GM23338 (cell line): ENCODE measurements around the gene PTPA. TPM values are rescaled to one million over a fixed set of nuclear protein-coding genes. Genes with fewer than 3 reads are reported as not detected.

Experiments used
- ATAC-seq: fragments of 200-7000 bp; cut with Tn5 transposase; 3 replicates; pipeline ENCODE4 v1.9.1; 2020
- DNase-seq: peaks from one replicate; pipeline ENCODE4 v3.0.0-alpha.2; 2015; ENCODE audit warnings: low spot score
- H2AFZ ChIP-seq: fragments of 200-600 bp; sonication (generic); 2 replicates; pipeline ENCODE4 v1.8.0; 2016; ENCODE audit warnings: antibody characterized with exemption, mild to moderate bottlenecking, moderate library complexity
- H3F3A ChIP-seq: fragments of 200-600 bp; sonication (generic); replicated peaks from 2 replicates; pipeline ENCODE4 v1.8.0; 2017; ENCODE audit warnings: antibody characterized with exemption, mixed run types, low read depth
- H3K27ac ChIP-seq: fragments of 200-600 bp; sonication (generic); 2 replicates; pipeline ENCODE4 v1.6.1; 2016; ENCODE audit warnings: low read depth
- H3K27me3 ChIP-seq: fragments of 200-600 bp; sonication (generic); 2 replicates; pipeline ENCODE4 v1.8.0; 2016; ENCODE audit warnings: mild to moderate bottlenecking, mixed run types, moderate library complexity; ENCODE audit not compliant: insufficient read depth
- H3K36me3 ChIP-seq: fragments of 200-600 bp; sonication (generic); 2 replicates; pipeline ENCODE4 v1.8.0; 2016; ENCODE audit warnings: mild to moderate bottlenecking; ENCODE audit not compliant: insufficient read depth
- H3K4me1 ChIP-seq: fragments of 200-600 bp; sonication (generic); 2 replicates; pipeline ENCODE4 v1.8.0; 2016; ENCODE audit warnings: mild to moderate bottlenecking, moderate library complexity; ENCODE audit not compliant: insufficient read depth
- H3K4me2 ChIP-seq: fragments of 200-600 bp; sonication (generic); 2 replicates; pipeline ENCODE4 v1.7.1; 2017; ENCODE audit warnings: mixed run types
- H3K4me3 ChIP-seq: fragments of 200-600 bp; sonication (generic); 2 replicates; pipeline ENCODE4 v1.6.1; 2016; ENCODE audit warnings: mixed run types
- H3K79me2 ChIP-seq: fragments of 200-600 bp; sonication (generic); replicated peaks from 2 replicates; pipeline ENCODE4 v1.8.0; 2017; ENCODE audit warnings: mild to moderate bottlenecking; ENCODE audit not compliant: insufficient read depth
- H3K9me2 ChIP-seq: fragments of 200-600 bp; sonication (generic); 2 replicates; pipeline ENCODE4 v1.8.0; 2017; ENCODE audit not compliant: insufficient read depth
- H4K20me1 ChIP-seq: fragments of 200-600 bp; sonication (generic); replicated peaks from 2 replicates; pipeline ENCODE4 v1.8.0; 2017; ENCODE audit warnings: mild to moderate bottlenecking; ENCODE audit not compliant: insufficient read depth
- H3K27ac Mint-ChIP-seq: 2 replicates; pipeline ENCODE4 v1.8.0; 2020; ENCODE audit warnings: inconsistent platforms, mild to moderate bottlenecking, moderate library complexity, mixed read lengths
- H3K27me3 Mint-ChIP-seq: 3 replicates; pipeline ENCODE4 v1.8.0; 2022; ENCODE audit warnings: low read depth, mild to moderate bottlenecking, moderate library complexity, mixed read lengths, inconsistent platforms; ENCODE audit not compliant: insufficient read depth, poor library complexity
- H3K36me3 Mint-ChIP-seq: 3 replicates; pipeline ENCODE4 v1.8.0; 2021; ENCODE audit warnings: low read depth, mild to moderate bottlenecking, inconsistent platforms, moderate library complexity, mixed read lengths
- H3K4me1 Mint-ChIP-seq: 3 replicates; pipeline ENCODE4 v1.8.0; 2020; ENCODE audit warnings: mild to moderate bottlenecking, inconsistent platforms, mixed read lengths
- H3K4me3 Mint-ChIP-seq: 3 replicates; pipeline ENCODE4 v1.8.0; 2021; ENCODE audit warnings: moderate library complexity, mild to moderate bottlenecking, inconsistent platforms, mixed read lengths
- H3K9me3 Mint-ChIP-seq: 3 replicates; pipeline ENCODE4 v1.8.0; 2020; ENCODE audit warnings: moderate library complexity, mild to moderate bottlenecking, inconsistent platforms, mixed read lengths
- EZH2 ChIP-seq: fragments of 200-600 bp; sonication (generic); IDR thresholded peaks from one replicate; pipeline ENCODE4 v1.8.0; 2017; ENCODE audit warnings: antibody characterized with exemption, mild to moderate bottlenecking, low read depth; ENCODE audit not compliant: unreplicated experiment
- EZH2phosphoT487 ChIP-seq: fragments of 200-600 bp; sonication (generic); IDR thresholded peaks from one replicate; pipeline ENCODE4 v1.8.1; 2018; ENCODE audit warnings: antibody characterized with exemption; ENCODE audit not compliant: unreplicated experiment
- JUNB ChIP-seq: IDR thresholded peaks from one replicate; pipeline ENCODE4 v1.6.1; 2016; ENCODE audit warnings: antibody characterized with exemption; ENCODE audit not compliant: unreplicated experiment
- NANOG ChIP-seq: IDR thresholded peaks from 2 replicates; pipeline ENCODE4 v1.6.1; 2016; ENCODE audit warnings: antibody characterized with exemption, borderline replicate concordance
- STAT1 ChIP-seq: IDR thresholded peaks from one replicate; pipeline ENCODE4 v1.6.1; 2016; ENCODE audit warnings: antibody characterized with exemption; ENCODE audit not compliant: unreplicated experiment
- ZNF114 ChIP-seq: fragments of 250-450 bp; sonication (Bioruptor Pico); IDR thresholded peaks from 2 replicates; pipeline ENCODE4 v1.5.0; 2020; ENCODE audit warnings: mild to moderate bottlenecking, moderate library complexity
- polyA plus RNA-seq: library from polyadenylated mRNA; unstranded; fragments of >200 nt; fragmentation: Nextera tagmentation; extraction: Ambion mirVana; gene quantifications from 2 replicates; pipeline ENCODE4 v1.2.1, GENCODE V29; 2016
- total RNA-seq: library from RNA; depleted of rRNA; stranded (reverse); fragments of >200 nt; shearing (Covaris generic); gene quantifications from 2 replicates; pipeline ENCODE4 v1.2.3, GENCODE V29; 2014
- TF ChIP-seq, protein P1 (sequence below): fragments of 250-450 bp; sonication (Bioruptor Pico); IDR thresholded peaks from 2 replicates; pipeline ENCODE4 v1.5.0; 2020; ENCODE audit warnings: mild to moderate bottlenecking, moderate library complexity
- TF ChIP-seq, protein P2 (sequence below): IDR thresholded peaks from one replicate; pipeline ENCODE4 v1.6.1; 2018; ENCODE audit warnings: antibody characterized with exemption; ENCODE audit not compliant: unreplicated experiment

The PTPA gene
- total and polyA plus RNA-seq, 2 experiments from 2014 or later: 53.9 to 122 TPM

DNA sequence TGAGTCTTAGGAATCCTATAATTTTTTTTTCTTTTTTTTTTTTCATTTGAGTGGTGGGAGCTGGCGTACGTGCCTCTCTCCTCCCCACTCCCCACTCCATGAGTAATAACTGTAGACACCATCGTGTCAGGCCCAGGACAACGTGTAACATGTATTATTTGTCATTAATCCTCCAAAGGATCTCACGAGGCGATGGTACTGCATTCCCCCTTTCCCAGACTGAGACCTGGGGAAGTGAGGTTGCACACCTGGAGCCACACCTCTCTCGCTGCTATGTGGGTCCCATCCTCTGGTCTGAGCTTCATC, 73.0 kb downstream of the PTPA start (continued):
- TF ChIP-seq, protein P1, sequence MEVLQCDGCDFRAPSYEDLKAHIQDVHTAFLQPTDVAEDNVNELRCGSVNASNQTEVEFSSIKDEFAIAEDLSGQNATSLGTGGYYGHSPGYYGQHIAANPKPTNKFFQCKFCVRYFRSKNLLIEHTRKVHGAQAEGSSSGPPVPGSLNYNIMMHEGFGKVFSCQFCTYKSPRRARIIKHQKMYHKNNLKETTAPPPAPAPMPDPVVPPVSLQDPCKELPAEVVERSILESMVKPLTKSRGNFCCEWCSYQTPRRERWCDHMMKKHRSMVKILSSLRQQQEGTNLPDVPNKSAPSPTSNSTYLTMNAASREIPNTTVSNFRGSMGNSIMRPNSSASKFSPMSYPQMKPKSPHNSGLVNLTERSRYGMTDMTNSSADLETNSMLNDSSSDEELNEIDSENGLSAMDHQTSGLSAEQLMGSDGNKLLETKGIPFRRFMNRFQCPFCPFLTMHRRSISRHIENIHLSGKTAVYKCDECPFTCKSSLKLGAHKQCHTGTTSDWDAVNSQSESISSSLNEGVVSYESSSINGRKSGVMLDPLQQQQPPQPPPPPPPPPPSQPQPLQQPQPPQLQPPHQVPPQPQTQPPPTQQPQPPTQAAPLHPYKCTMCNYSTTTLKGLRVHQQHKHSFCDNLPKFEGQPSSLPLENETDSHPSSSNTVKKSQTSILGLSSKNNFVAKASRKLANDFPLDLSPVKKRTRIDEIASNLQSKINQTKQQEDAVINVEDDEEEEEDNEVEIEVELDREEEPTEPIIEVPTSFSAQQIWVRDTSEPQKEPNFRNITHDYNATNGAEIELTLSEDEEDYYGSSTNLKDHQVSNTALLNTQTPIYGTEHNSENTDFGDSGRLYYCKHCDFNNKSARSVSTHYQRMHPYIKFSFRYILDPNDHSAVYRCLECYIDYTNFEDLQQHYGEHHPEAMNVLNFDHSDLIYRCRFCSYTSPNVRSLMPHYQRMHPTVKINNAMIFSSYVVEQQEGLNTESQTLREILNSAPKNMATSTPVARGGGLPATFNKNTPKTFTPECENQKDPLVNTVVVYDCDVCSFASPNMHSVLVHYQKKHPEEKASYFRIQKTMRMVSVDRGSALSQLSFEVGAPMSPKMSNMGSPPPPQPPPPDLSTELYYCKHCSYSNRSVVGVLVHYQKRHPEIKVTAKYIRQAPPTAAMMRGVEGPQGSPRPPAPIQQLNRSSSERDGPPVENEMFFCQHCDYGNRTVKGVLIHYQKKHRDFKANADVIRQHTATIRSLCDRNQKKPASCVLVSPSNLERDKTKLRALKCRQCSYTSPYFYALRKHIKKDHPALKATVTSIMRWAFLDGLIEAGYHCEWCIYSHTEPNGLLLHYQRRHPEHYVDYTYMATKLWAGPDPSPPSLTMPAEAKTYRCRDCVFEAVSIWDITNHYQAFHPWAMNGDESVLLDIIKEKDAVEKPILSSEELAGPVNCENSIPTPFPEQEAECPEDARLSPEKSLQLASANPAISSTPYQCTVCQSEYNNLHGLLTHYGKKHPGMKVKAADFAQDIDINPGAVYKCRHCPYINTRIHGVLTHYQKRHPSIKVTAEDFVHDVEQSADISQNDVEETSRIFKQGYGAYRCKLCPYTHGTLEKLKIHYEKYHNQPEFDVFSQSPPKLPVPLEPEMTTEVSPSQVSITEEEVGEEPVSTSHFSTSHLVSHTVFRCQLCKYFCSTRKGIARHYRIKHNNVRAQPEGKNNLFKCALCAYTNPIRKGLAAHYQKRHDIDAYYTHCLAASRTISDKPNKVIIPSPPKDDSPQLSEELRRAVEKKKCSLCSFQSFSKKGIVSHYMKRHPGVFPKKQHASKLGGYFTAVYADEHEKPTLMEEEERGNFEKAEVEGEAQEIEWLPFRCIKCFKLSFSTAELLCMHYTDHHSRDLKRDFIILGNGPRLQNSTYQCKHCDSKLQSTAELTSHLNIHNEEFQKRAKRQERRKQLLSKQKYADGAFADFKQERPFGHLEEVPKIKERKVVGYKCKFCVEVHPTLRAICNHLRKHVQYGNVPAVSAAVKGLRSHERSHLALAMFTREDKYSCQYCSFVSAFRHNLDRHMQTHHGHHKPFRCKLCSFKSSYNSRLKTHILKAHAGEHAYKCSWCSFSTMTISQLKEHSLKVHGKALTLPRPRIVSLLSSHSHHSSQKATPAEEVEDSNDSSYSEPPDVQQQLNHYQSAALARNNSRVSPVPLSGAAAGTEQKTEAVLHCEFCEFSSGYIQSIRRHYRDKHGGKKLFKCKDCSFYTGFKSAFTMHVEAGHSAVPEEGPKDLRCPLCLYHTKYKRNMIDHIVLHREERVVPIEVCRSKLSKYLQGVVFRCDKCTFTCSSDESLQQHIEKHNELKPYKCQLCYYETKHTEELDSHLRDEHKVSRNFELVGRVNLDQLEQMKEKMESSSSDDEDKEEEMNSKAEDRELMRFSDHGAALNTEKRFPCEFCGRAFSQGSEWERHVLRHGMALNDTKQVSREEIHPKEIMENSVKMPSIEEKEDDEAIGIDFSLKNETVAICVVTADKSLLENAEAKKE (CRISPR knock-in tag): no peak
- TF ChIP-seq, protein P2, sequence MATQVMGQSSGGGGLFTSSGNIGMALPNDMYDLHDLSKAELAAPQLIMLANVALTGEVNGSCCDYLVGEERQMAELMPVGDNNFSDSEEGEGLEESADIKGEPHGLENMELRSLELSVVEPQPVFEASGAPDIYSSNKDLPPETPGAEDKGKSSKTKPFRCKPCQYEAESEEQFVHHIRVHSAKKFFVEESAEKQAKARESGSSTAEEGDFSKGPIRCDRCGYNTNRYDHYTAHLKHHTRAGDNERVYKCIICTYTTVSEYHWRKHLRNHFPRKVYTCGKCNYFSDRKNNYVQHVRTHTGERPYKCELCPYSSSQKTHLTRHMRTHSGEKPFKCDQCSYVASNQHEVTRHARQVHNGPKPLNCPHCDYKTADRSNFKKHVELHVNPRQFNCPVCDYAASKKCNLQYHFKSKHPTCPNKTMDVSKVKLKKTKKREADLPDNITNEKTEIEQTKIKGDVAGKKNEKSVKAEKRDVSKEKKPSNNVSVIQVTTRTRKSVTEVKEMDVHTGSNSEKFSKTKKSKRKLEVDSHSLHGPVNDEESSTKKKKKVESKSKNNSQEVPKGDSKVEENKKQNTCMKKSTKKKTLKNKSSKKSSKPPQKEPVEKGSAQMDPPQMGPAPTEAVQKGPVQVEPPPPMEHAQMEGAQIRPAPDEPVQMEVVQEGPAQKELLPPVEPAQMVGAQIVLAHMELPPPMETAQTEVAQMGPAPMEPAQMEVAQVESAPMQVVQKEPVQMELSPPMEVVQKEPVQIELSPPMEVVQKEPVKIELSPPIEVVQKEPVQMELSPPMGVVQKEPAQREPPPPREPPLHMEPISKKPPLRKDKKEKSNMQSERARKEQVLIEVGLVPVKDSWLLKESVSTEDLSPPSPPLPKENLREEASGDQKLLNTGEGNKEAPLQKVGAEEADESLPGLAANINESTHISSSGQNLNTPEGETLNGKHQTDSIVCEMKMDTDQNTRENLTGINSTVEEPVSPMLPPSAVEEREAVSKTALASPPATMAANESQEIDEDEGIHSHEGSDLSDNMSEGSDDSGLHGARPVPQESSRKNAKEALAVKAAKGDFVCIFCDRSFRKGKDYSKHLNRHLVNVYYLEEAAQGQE: no peak

DNA sequence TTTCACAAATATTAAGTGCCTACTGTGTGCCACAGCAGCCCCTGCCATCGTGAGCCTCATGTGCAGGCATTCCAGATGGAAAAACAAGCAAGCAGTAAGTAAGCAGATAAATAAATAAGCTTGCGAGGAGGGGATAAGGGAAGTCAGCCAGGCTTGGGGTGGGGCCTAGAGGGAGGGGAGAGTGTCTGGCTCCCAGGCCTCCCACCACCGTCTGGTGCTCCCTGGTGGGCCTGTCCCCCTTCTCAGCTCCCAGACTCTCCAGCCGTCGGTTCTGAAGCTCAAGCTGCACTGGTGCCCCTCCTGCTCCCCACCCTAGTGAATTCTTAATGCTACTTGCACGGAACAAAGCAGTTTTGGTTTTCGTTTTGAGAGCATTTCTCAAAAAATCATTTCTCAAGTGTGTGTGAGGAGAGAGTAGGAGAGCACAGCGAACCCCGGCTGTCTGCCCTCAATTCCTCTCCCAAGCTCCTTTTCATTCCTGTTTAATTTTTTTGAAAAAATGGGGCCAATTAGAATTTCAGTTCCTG, 73.4 kb downstream of the PTPA start:
- Histone ChIP-seq H3F3A (peaks cover 11% of the 10 kb centered on the region; the same call in 1 of the 2 replicates), H3K4me1 (peaks cover under 1% of the 10 kb centered on the region; the same call in 1 of the 2 replicates), H3K27me3 (peaks cover 42% of the 10 kb centered on the region), H3K79me2 (no peaks in the 10 kb centered on the region), H3K36me3 (no peaks in the 10 kb centered on the region), H2AFZ (no peak overlapping the region), H3K4me3 (no peak overlapping the region), H3K27ac (no peak overlapping the region), H4K20me1 (peaks cover 25% of the 10 kb centered on the region), H3K4me2 (no peak overlapping the region), H3K9me2 (no peaks in the 10 kb centered on the region)
- Mint-ChIP-seq H3K4me1 (peaks cover 7% of the 10 kb centered on the region), H3K4me3 (no peak overlapping the region), H3K36me3 (no peaks in the 10 kb centered on the region), H3K27me3 (peaks cover 66% of the 10 kb centered on the region), H3K27ac (no peak overlapping the region), H3K9me3 (no peaks in the 10 kb centered on the region)
- DNase-seq (no peak), ATAC-seq (no peak)
- TF ChIP-seq, protein P2: no peak
- TF ChIP-seq JUNB (no peak), EZH2phosphoT487 (no peak), ZNF114 (no peak), STAT1 (no peak), NANOG (no peak), EZH2 (no peak)
